ENCODE results near the gene POLR3E.

GRCh38 chr16:22302776-22303363, 5.7 kb downstream of the POLR3E start:
- TF ChIP-seq POLR2A (IDR thresholded peaks at IDR 0.05; ENCODE audit: low read depth, low read length) (no peak), POU2F2 (IDR thresholded peaks at IDR 0.05; ENCODE audit: low read depth, low read length) (no peak), POLR2AphosphoS5 (IDR thresholded peaks at IDR 0.05; ENCODE audit: low read depth, low read length) (no peak), TAF1 (IDR thresholded peaks at IDR 0.05; ENCODE audit: low read depth, low read length) (no peak), SPI1 (IDR thresholded peaks at IDR 0.05; ENCODE audit: low read depth, low read length) (no peak)
